GM19463 (cell line): ENCODE results near the gene PTGDS.

Experiments used
- ATAC-seq: cut with Tn5 transposase; IDR thresholded peaks from one replicate; pipeline ENCODE4 v1.9.1; 2021; ENCODE audit warnings: mild to moderate bottlenecking, moderate library complexity; ENCODE audit not compliant: unreplicated experiment

Gene PTGDS

DNA sequence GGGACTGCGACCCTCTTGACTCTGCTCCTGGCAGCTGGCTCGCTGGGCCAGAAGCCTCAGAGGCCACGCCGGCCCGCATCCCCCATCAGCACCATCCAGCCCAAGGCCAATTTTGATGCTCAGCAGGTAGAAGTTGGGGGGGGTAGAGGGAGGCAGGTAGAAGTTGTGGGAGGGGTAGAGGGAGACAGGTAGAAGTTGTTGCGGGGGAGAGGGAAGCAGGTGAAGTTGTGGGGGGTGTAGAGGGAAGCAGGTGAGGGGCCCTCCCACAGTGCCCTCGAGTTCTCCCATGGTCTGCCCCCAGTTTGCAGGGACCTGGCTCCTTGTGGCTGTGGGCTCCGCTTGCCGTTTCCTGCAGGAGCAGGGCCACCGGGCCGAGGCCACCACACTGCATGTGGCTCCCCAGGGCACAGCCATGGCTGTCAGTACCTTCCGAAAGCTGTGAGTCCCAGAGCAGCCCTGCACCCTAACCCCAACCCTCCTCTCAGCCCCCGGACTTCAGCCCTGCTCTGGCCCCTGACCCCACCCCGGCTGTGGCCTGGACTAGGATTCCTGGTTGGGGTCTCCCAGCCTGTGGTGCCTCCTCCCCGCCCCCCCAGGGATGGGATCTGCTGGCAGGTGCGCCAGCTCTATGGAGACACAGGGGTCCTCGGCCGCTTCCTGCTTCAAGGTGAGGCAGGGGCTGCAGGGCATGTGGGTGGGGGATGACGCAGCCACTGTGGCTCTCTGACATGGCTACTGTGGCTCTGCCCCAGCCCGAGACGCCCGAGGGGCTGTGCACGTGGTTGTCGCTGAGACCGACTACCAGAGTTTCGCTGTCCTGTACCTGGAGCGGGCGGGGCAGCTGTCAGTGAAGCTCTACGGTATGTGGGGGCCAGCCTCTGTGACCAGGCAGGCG, 31.7 kb upstream of the PTGDS start:
- no peak for ATAC-seq

DNA sequence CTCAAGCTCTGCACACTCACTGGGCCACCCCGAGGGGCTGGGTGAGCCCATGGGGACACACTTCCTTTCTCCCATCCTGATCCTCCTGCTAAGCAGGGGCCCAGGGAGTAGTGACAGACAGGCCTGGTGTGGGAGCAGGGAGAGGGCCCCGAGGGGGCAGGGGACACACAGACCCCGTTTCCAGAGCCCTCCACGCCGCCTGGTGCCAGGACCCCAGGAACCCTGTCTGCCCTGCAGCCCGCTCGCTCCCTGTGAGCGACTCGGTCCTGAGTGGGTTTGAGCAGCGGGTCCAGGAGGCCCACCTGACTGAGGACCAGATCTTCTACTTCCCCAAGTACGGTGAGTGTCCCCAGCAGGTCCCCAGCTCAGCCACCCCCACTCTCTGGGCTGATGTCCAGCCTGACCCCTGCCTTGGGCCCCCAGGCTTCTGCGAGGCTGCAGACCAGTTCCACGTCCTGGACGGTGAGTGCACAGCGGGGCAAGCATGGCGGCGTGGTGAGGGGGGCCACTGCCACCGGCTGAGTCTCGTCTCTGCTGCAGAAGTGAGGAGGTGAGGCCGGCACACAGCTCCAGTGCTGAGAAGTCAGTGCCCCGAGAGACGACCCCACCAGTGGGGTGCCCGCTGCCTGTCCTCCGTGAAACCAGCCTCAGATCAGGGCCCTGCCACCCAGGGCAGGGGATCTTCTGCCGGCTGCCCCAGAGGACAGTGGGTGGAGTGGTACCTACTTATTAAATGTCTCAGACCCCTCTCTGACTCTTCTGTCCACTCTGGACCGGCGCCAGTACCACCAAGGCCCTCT, 30.9 kb upstream of the PTGDS start:
- no peak for ATAC-seq

DNA sequence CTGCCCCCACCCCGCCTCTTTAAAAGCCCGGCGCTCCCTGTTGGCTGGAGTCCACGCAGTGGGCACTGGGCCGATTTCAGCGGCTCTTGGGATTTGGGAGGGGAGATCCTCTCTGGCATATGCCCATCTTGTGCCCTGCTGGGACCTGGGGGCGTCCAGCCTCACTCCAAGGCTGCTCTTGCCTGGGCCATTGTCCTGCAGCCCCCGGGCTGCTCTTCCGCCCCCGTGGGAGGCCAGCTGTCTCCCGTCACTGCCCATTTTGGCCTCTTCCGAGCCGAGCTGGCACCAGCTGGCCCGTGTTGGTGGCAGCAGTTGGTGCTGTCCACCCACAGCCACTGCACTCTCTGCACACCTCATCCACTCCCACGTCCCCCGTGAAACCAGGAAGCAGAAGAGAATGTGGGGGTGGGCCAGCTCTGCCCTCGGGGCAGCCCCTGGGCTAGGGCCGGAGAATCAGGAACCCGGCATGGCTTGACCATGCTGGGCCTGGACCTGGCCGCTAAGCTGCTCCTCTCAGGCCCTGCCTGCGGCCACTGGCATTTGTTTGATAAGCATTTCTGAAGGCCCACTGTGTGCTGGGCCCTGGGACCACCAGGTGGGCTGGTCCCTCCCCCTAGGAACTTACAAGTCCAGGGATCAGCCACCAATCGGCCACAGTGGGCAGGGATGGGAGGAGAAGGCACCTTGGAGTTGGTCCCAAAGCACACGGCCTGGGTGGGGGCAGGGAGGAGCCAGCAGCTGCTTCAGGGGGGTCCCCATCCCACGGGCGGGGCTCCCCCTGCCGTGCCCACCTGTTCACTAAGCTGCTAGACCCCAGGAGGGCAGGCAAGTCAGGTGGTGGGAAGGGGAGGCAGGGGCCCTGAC, 30.0 kb upstream of the PTGDS start:
- no peak for ATAC-seq

DNA sequence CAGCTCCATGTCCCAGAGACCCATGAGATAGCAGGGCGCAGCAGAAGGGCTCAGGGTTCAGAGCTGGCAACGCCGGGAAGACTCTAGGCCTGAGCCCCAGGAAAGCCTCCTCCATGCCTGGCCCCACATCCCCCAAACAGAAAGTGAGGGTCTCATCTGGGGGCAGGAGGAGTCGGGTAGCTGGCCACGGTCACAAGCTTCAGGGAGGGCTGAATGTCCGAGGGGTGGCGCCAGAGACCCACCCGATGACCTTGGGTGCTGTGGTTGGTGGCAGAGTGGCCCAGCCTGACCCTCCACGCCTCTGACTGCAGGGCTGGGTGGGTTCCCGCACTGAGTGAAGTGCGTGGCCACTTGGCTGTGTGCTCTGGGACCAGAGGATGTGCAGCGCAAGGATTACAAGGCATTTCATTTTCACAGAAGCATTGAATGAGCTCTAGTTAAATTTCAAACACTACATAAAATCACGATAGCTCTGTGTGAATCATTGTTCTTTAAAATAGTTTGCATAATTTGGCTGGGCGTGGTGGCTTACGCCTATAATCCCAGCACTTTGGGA, 29.3 kb upstream of the PTGDS start:
- ATAC-seq: no peak

DNA sequence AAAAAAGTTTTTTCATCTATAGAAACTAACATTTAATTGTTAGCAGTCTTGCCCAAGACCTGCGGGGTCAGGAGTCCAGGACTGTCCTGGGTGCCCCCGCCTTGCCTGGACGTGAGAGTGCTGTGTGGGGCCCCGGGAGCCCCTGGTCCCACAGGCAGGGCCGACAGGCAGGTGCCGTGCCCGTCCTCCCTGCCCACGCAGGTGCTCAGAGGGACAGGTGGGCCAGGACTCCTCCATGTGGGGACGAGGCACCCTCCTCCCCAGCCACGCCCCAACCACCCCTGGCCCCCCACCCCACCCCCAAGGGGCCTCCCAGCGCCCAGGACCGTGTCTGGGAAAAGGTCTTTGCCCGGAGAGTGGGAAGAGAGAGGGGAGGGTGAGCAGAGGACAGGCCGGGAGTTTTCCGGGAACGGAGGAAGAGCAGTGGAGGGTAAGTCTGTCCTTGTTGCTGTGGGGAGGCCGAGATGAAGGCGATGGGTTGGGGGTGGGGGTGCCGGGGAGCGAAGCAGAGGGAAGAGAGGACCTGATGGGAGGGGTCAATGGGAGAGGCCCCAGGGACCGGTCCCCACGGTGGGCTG, 28.0 kb upstream of the PTGDS start:
- ATAC-seq: no peak

DNA sequence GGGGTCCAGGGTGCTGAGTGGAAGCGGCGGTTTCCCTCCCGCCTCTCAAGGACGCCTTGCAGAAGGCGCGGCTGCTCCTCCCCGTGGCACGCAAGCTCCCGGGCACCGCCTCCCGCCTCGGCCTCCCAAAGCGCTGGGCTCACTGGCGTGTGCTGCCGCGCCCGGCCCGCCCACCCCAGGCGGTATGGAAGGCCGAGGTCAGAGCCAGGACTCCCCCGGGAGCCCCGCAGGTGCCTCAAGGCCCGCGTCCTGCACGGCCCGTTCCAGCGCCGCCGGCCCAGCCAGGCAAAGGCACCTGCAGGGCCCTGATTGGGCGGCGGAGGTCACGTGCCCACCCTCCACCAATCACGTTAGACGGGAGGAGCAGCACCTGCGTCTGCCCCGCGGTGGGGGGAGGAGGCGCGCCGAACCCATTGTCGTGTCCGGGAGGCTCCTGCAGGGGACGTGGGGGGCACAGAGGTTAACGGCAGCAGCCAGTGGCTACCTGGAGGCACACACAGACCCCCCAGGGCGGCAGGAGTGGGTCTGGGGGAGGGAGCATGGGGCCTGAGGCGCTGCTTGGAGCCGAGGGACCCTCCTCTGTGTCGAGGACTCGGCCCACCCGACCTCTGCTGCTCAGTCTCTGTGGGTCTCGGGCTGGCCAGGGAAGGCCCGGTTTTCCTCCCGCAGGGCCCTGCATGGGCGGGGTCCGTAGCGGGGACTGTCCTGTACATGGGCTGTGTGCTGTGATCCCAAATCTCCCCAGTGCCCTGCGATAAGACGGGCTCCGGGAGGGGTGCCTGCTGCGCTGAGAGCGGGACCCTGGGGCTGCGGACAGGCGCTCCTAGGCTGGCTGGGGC, 27.3 kb upstream of the PTGDS start:
- peak; percentile 96 for ATAC-seq

DNA sequence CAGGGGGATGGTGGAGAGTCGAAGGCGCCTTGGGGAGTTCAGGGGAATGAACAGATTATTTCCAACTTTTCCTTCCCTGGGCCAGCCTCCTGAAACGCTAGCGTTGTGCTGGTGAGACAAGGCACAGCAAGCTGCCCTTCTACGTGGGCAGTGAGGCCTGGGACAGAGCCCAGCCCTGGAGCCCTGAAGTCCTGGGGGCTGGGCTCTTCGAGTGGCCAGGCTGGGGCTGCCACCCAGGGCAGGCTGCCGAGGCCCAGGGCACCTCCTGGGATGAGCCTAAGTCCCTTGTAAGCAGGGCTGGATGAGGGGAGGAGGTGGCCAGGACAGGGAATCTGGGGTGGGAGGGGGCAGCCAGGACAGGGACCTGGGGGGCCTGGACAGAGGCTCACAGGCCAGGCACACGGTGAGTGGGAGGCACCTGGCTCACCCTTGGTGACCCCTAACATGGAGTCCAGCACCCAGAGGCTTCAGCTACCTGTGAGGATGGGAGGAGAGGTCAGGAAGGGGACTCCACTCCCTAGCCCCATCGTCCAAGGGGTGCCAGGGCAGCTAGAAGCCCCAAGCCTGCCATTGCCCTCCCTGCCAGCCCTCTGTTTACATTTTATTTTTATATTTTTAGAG, 26.5 kb upstream of the PTGDS start:
- no peak for ATAC-seq

DNA sequence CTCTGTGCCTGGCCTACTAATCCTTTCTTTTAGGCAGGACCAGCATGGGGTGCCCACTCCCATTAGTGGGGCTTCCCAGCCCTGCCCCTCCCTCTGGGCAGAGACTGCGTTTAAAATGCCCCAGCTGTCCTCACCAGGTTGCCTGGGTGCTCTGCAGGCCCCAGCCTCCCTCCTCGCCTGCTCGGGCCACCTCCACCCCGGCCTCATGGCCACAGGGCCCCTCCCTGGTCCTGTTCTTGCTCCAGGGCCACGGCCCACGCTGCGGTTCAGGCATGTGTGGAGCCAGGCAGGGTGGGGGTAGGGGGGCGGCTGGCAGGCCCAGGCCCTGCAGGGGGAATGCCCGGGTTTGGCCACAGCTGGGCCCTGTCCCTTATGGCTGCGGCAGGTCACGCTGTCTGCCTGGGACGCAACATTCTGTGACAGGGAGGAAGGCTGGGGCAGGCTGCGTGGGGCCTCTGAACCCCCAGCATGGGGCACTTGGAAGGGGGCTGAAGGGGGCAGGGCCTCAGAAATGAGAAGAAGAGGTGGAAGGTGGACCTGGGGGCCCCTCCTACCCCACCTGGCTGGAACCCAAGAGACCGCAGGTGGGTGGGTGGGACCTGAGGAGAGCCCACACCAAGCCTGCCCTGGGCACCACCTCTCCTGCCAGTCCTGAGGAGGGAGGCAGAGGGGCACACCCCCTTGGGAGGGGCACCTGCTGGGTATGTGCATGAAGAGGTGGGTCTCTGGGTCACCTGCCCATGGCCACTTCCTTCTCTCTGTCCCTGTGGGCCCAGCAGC, 25.6 kb upstream of the PTGDS start, which contains the start of gene LCN12:
Gene LCN12 (plus strand): TSS at position 733 of the 780 bp plus-strand sequence. CDS start 55 bp downstream, outside the sequence.
- ATAC-seq: no peak

DNA sequence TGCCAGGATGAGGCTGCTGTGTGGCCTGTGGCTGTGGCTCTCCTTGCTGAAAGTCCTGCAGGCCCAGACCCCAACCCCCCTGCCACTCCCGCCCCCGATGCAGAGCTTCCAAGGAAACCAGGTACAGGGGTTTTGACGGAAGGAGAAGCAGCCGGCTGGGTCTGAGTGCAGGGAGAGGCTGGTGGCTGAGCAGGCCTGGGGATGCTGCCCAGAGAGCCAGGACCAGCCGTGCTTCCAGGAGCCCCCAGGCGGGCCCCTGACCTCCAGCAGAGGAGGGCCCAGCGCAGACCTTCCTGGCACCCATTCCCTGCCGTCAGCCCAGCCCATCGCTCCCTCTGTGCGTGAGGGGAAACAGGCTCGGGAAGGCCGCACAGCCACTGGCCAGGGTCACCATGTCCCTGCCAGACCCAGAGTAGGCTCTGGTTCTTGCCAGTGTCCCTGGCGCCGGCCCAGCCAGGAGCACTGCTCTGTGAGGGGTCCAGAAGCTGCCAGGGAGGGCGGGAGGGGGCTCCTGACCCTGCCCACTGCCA, 24.9 kb upstream of the PTGDS start:
- no peak for ATAC-seq

DNA sequence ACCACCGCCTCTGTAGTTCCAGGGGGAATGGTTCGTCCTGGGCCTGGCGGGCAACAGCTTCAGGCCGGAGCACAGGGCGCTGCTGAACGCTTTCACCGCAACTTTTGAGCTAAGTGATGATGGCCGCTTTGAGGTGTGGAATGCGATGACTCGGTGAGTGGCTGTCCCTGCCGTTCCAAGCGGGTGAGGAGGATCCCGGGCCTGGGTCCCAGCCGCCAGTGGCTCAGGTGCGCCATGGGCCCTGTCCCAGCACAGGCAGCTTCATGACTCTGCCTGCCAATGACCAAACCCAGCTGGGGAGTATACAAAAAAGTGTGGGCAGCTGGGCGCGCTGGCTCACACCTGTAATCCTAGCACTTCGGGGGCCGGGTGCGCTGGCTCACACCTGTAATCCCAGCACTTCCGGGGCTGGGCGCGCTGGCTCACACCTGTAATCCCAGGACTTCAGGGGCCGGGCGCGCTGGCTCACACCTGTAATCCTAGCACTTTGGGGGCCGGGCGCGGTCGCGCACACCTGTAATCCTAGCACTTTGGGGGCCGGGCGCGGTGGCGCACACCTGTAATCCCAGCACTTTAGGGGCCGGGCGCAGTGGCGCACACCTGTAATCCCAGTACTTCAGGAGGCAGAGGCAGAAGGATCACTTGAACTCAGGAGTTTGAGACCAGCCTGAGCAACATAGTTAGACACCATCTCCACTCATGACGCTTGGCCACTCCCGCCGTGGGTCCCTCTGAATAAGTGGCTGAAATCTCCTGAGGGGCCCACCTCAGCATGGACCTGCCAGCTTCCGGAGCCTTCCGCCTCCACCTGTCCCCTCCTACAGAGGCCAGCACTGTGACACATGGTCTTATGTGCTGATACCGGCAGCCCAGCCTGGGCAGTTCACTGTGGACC, 24.2 kb upstream of the PTGDS start:
- ATAC-seq: no peak

DNA sequence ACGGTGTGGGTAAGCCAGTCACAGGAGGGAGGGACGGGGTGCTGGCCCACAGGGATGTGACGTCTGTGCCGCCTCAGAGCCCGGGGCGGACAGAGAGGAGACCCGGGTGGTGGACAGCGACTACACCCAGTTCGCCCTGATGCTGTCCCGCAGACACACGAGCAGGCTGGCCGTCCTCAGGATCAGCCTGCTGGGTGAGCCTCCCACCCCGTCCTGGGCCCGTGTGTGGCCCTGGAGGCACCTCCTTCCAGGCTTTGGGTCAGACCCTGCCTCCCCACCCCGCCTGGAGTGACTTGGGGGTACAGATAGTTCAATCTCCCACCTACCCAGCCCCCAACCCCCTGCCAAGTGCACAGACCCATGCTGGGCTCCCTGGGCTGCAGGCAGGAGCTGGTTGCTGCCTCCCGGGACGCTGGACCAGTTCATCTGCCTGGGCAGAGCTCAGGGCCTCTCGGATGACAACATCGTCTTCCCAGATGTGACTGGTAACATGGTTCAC, 23.5 kb upstream of the PTGDS start:
- no peak for ATAC-seq

DNA sequence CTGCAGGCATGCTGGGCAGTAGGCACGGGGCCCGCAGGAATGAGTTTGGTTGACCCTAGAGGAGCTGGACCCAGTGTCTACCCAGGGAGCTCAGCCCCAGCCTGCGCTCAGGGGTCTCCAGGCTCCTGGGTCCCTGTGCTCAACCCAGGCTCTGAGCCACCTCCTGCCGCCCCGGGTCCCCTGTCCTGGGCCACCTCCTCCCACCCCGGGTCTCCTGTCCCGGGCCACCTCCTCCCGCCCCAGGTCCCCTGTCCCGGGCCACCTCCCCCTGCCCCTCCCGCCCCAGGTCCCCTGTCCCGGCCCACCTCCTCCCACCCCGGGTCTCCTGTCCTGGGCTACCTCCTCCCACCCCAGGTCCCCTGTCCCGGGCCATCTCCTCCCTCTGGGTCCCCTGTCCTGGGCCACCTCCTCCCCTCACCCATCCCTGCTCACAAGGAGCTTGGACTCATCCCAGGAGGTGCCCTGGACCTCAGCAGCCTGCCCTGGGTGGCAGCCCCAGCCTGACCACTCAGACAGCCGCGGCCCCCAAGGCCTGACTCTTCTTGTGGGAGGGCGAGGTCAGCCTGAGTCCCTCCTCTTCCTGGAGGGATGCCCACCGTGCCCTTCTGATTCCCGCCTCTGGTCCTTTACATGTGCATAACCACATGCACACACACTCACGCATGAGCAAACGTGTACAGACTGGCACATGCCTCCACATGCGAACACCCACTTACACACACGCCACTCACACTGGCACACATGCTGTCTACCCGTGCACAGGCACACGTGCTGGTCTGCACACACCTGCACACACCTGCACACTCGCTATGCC, 22.8 kb upstream of the PTGDS start:
- no peak for ATAC-seq

DNA sequence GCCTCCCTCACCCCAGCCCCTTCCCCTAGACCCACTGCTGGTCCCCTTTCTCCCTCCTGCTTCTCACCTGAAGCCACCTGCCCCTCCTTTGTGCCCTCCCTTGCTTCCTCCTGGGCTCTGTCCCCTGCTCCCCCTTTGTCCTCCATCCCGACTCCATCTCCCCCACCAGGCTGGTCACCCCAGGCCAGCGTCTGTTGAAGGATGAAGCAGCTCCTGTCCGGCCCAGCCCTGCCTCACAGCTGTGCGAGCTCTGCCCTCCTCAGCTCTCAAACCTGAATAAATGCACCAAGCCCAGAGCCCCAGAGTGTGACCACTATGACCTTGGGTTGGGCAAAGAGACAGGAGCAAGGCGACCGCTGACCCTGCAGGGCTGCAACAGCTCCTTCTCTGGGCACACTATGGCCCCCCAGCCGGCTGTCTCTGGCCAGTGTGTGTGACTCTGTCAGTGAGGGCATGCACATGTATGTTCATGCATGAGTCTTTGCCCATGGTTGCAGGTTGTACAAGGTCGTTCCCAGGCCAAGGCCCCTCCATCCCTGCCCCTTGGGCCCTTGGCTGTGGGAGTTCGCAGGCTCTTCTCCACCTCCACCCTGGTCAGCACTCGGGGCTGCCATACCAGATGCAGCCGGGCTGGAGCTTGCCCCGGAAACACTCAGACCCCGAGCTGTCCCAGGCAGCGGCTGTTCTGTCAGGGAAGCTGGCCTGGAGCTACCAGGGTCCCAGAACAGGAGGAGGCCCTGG, 21.9 kb upstream of the PTGDS start:
- ATAC-seq: no peak

DNA sequence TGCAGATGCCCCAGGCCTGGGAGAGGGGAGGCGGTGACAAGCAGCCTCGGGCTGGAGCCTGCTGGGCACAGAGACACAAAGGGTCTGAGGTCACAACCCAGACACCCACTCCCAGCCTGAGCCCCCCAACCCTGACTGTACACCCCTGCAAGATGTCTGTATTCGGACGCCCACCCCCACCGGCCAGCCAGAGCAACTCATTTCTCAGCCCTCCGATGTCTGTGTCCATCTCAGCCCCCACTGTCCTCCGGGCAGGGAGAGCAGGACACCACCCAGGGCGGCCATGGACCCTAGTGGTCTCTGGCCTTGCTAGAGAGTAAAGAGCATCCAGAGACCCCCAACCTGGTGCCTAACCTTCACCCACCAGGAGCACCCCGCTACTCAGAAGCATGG, 21.4 kb upstream of the PTGDS start:
- no peak for ATAC-seq

DNA sequence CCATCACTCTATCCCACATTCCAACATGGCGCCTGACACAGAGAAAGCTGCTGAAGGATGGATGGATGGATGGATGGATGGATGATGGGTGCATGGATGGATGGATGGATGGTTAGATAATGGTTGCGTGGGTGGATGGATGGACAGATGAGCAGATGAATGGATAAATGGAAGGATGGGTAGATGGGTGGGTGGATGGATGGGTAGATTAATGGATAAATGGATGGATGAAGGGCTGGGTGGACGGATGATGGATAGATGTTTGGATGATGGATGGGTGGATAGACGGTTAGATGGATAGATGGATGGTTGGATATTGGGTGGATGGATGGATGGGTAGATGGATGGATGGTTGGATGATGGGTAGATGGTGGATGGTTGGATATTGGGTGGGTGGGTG, 20.7 kb upstream of the PTGDS start:
- ATAC-seq: no peak
